ENCODE measurements around the gene ENO3. TPM values are rescaled to one million over a fixed set of nuclear protein-coding genes. Genes with fewer than 3 reads are reported as not detected.

The ENO3 gene
- total RNA-seq, 4 donors from 2014 or later: 5.4 to 8.8 (median 5.5) TPM; not detected in 1

DNA sequence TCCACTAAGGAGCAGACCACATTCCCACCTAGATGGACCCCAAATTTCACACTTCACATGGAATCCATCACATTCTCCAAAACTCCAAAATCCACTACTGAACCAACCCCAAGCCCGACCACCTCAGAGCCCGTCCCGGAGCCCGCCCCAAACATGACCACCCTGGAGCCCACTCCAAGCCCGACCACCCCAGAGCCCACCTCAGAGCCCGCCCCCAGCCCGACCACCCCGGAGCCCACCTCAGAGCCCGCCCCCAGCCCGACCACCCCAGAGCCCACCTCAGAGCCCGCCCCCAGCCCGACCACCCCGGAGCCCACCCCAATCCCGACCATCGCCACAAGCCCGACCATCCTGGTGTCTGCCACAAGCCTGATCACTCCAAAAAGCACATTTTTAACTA lies 17.3 kb upstream of the ENO3 start:
- no peak overlapping the region for H3K27ac ChIP-seq
- intact Hi-C loops (cut with DNase I): no loop called here
- no peak for DNase-seq

DNA sequence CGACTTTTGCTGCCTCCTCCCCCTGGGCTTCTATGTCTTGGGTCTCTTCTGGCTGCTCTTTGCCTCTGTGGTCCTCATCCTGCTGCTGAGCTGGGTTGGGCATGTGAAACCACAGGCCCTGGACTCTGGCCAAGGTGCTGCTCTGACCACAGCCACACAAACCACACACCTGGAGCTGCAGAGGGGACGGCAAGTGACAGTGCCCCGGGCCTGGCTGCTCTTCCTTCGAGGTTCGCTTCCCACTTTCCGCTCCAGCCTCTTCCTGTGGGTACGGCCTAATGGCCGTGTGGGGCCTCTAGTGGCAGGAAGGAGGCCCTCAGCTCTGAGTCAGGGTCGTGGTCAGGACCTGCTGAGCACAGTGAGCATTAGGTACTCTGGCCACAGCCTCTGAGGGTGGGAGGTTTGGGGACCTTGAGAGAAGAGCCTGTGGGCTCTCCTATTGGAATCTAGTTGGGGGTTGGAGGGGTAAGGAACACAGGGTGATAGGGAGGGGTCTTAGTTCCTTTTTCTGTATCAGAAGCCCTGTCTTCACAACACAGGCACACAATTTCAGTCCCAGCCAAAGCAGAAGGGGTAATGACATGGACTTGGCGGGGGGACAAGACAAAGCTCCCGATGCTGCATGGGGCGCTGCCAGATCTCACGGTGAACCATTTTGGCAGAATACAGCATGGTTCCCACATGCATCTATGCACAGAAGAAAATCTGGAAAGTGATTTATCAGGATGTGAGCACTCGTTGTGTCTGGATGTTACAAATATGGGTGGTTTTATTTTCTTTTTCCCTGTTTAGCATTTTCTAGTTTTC lies 16.5 kb upstream of the ENO3 start:
- Histone ChIP-seq H3K27me3 (no peaks in the 10 kb centered on the region), H3K36me3 (peaks cover 9 to 15% of the 10 kb centered on the region in 2 donors), H3K27ac (no peak overlapping the region), H3K4me3 (replicated peaks in 1 of 3) (no peak overlapping the region), H3K9me3 (no peaks in the 10 kb centered on the region), H3K4me1 (peaks cover 10 to 21% of the 10 kb centered on the region in 2 donors)
- TF ChIP-seq, protein P1, sequence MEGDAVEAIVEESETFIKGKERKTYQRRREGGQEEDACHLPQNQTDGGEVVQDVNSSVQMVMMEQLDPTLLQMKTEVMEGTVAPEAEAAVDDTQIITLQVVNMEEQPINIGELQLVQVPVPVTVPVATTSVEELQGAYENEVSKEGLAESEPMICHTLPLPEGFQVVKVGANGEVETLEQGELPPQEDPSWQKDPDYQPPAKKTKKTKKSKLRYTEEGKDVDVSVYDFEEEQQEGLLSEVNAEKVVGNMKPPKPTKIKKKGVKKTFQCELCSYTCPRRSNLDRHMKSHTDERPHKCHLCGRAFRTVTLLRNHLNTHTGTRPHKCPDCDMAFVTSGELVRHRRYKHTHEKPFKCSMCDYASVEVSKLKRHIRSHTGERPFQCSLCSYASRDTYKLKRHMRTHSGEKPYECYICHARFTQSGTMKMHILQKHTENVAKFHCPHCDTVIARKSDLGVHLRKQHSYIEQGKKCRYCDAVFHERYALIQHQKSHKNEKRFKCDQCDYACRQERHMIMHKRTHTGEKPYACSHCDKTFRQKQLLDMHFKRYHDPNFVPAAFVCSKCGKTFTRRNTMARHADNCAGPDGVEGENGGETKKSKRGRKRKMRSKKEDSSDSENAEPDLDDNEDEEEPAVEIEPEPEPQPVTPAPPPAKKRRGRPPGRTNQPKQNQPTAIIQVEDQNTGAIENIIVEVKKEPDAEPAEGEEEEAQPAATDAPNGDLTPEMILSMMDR (IDR thresholded peaks at IDR 0.05): no peak
- no peak for TF ChIP-seq POLR2A (IDR thresholded peaks at IDR 0.05)
- intact Hi-C loops (cut with DNase I): no loop called here
- DNase-seq: peak; percentile 19 to 40
- WGBS, 2 donors: 29 to 35% methylated on average over 13 to 14 of the region's 14 CpGs

More for the DNA sequence above, 17.3 kb upstream of the ENO3 start:
- peaks cover 9 to 15% of the 10 kb centered on the region in 2 donors for H3K36me3 ChIP-seq
- H3K4me1 ChIP-seq: peaks cover 3 to 14% of the 10 kb centered on the region in 2 donors
- 79 to 91% methylated on average over 7 to 16 of the region's 16 CpGs for WGBS, 2 donors
- H3K27me3 ChIP-seq: no peaks in the 10 kb centered on the region
- no peaks in the 10 kb centered on the region for H3K9me3 ChIP-seq
- H3K4me3 ChIP-seq (replicated peaks in 1 of 3): no peak overlapping the region
- TF ChIP-seq POLR2A (IDR thresholded peaks at IDR 0.05): no peak
- TF ChIP-seq, protein P1 (IDR thresholded peaks at IDR 0.05): no peak

DNA sequence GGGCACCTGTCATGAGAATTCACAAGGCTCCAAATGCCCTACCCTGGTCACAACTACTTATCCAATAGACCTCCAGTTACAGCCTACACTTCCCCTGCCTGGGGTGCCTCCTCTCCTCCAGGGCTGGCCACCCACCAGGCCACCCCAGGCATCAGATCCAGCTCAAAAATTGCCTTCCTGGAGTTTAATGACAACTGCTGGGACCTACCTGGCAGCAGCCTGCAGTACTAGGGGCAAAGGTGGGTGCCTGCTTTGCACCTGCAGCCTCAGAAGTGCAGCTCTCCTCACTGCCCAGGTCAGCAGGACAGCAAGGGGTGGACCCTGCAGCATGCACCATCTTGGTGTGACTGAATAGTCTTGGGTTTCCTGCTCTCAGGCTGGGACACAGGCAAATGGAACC lies 15.3 kb upstream of the ENO3 start:
- Histone ChIP-seq H3K4me3 (replicated peaks in 1 of 3) (no peak overlapping the region), H3K9me3 (no peaks in the 10 kb centered on the region), H3K27me3 (no peaks in the 10 kb centered on the region), H3K27ac (no peak overlapping the region), H3K36me3 (peaks cover 9 to 15% of the 10 kb centered on the region in 2 donors), H3K4me1 (peaks cover 10 to 21% of the 10 kb centered on the region in 2 donors)
- intact Hi-C loops (cut with DNase I): loop anchor here (5.0 kb wide), 1 partner anchor 47 kb away; no protein-coding TSS in a partner anchor
- DNase-seq: no peak
- no peak for TF ChIP-seq POLR2A (IDR thresholded peaks at IDR 0.05)
- TF ChIP-seq, protein P1 (IDR thresholded peaks at IDR 0.05): no peak

DNA sequence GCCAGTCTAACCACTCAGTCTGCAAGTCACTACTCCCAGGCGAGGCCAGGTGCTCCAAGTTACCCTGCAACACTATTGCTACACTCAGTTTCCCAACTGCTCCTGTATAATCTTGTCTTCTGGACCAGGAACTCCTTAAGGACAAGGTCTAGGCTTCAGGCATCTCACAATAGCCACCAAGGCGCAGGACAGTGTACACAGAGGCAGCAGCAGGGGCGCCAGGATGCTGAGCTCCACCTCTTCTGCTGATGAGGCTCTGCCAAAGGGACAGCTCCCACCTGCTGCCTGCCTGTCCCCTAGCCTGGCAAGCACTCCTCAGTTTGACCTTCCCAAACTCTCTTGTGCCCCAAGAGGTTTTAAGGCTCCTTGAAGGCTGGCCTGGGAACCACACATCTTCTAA lies 14.5 kb upstream of the ENO3 start:
- Histone ChIP-seq H3K9me3 (no peaks in the 10 kb centered on the region), H3K27me3 (no peaks in the 10 kb centered on the region), H3K4me3 (replicated peaks in 1 of 3) (no peak overlapping the region), H3K36me3 (peaks cover 9 to 15% of the 10 kb centered on the region in 2 donors), H3K4me1 (peaks cover 17 to 28% of the 10 kb centered on the region in 2 donors), H3K27ac (no peak overlapping the region)
- no peak for DNase-seq
- TF ChIP-seq, protein P1 (IDR thresholded peaks at IDR 0.05): no peak
- no peak for TF ChIP-seq POLR2A (IDR thresholded peaks at IDR 0.05)
- intact Hi-C loops (cut with DNase I): loop anchor here (5.0 kb wide), 1 partner anchor 46 kb away; no protein-coding TSS in a partner anchor
- WGBS, 2 donors: 92 to 93% methylated on average over 1 to 3 of the region's 3 CpGs

DNA sequence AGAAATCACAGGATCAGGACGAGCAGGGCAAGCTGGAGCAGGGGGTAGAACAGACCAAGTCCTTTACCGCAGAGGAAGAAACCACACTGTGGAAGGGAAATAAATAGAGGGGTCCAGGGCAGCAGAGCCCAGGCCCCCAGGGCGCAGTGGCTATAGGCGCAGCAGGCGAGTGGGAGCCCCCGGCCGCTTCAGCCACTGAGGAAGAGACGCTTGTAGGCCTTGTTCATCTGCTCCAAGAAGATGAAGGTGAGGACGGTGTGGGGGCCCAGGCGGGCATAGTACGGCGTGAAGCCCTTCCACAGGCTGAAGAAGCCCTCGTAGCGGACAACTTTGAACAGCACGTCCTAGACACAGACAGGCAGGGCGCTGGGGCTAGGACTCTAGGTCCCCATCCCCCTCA lies 13.4 kb upstream of the ENO3 start:
- Histone ChIP-seq H3K4me1 (peaks cover 17 to 29% of the 10 kb centered on the region in 2 donors), H3K27ac (no peak overlapping the region), H3K4me3 (replicated peaks in 1 of 3) (no peak overlapping the region), H3K27me3 (no peaks in the 10 kb centered on the region), H3K9me3 (no peaks in the 10 kb centered on the region), H3K36me3 (peaks cover 9 to 15% of the 10 kb centered on the region in 2 donors)
- intact Hi-C loops (cut with DNase I): loop anchor here (5.0 kb wide), 1 partner anchor 45 kb away; no protein-coding TSS in a partner anchor
- 93 to 97% methylated on average over 16 of the region's 16 CpGs for WGBS, 2 donors
- TF ChIP-seq, protein P1 (IDR thresholded peaks at IDR 0.05): no peak
- DNase-seq: no peak

Measured in thyroid gland (tissue), 4 donors.